GM08714 (cell line): ENCODE data around the gene MRE11.

ENCODE experiments used
- H3K4me3 ChIP-seq: fragments of 200-500 bp; sonication (Bioruptor generic); 2 replicates; pipeline ENCODE4 v1.5.1; 2014; ENCODE audit warnings: mild to moderate bottlenecking, low read length, inconsistent platforms
- ZNF274 ChIP-seq: IDR thresholded peaks from 2 replicates; pipeline ENCODE4 v1.6.1; 2012; ENCODE audit warnings: mild to moderate bottlenecking, low read depth, low read length

Gene MRE11

GRCh38 chr11:94477624-94478023 lies 16.0 kb downstream of the MRE11 start:
- no peak for TF ChIP-seq ZNF274

GRCh38 chr11:94472916-94473799 lies 20.5 kb downstream of the MRE11 start:
- no peak overlapping the region for H3K4me3 ChIP-seq
- TF ChIP-seq ZNF274: no peak

More at GRCh38 chr11:94477624-94478023, 16.0 kb downstream of the MRE11 start:
- H3K4me3 ChIP-seq: no peak overlapping the region

GRCh38 chr11:94469416-94469815 lies 24.2 kb downstream of the MRE11 start:
- H3K4me3 ChIP-seq: no peak overlapping the region
- TF ChIP-seq ZNF274: no peak

- H3K4me3 ChIP-seq: no peak overlapping the region
- TF ChIP-seq ZNF274: no peak
Observed at GRCh38 chr11:94459576-94459975, 34.1 kb downstream of the MRE11 start.

GRCh38 chr11:94457118-94458029 lies 36.3 kb downstream of the MRE11 start:
- no peak overlapping the region for H3K4me3 ChIP-seq
- no peak for TF ChIP-seq ZNF274

- H3K4me3 ChIP-seq: no peak overlapping the region
- TF ChIP-seq ZNF274: no peak
Observed at GRCh38 chr11:94455861-94456260, 37.8 kb downstream of the MRE11 start.

- TF ChIP-seq ZNF274: no peak
- H3K4me3 ChIP-seq: no peak overlapping the region
Observed at GRCh38 chr11:94454301-94454700, 39.3 kb downstream of the MRE11 start.

GRCh38 chr11:94452988-94453387 lies 40.7 kb downstream of the MRE11 start:
- TF ChIP-seq ZNF274: no peak

GRCh38 chr11:94450048-94450447 lies 43.6 kb downstream of the MRE11 start:
- no peak for TF ChIP-seq ZNF274

More at GRCh38 chr11:94452988-94453387, 40.7 kb downstream of the MRE11 start:
- no peak overlapping the region for H3K4me3 ChIP-seq

GRCh38 chr11:94449437-94449836 lies 44.2 kb downstream of the MRE11 start:
- no peak overlapping the region for H3K4me3 ChIP-seq
- no peak for TF ChIP-seq ZNF274

More at GRCh38 chr11:94450048-94450447, 43.6 kb downstream of the MRE11 start:
- no peak overlapping the region for H3K4me3 ChIP-seq

GRCh38 chr11:94449029-94449428 lies 44.6 kb downstream of the MRE11 start:
- H3K4me3 ChIP-seq: no peak overlapping the region

GRCh38 chr11:94447149-94447548 lies 46.5 kb downstream of the MRE11 start:
- TF ChIP-seq ZNF274: no peak
- H3K4me3 ChIP-seq: no peak overlapping the region

More at GRCh38 chr11:94449029-94449428, 44.6 kb downstream of the MRE11 start:
- TF ChIP-seq ZNF274: no peak

- H3K4me3 ChIP-seq: no peak overlapping the region
- no peak for TF ChIP-seq ZNF274
Observed at GRCh38 chr11:94445641-94446040, 48.0 kb downstream of the MRE11 start.

GRCh38 chr11:94433049-94433448 lies 60.6 kb downstream of the MRE11 start:
- TF ChIP-seq ZNF274: no peak
- no peak overlapping the region for H3K4me3 ChIP-seq
